SIG-M5 treated with dmso at 0.1 percent for 504 hours (cell line): ENCODE data around the gene KAZN.

Experiments
- DNase-seq: peaks from one replicate; lab custom pipeline; 2025; ENCODE audit not compliant: unreplicated experiment; lab: John Stamatoyannopoulos, UW

The KAZN gene

DNA sequence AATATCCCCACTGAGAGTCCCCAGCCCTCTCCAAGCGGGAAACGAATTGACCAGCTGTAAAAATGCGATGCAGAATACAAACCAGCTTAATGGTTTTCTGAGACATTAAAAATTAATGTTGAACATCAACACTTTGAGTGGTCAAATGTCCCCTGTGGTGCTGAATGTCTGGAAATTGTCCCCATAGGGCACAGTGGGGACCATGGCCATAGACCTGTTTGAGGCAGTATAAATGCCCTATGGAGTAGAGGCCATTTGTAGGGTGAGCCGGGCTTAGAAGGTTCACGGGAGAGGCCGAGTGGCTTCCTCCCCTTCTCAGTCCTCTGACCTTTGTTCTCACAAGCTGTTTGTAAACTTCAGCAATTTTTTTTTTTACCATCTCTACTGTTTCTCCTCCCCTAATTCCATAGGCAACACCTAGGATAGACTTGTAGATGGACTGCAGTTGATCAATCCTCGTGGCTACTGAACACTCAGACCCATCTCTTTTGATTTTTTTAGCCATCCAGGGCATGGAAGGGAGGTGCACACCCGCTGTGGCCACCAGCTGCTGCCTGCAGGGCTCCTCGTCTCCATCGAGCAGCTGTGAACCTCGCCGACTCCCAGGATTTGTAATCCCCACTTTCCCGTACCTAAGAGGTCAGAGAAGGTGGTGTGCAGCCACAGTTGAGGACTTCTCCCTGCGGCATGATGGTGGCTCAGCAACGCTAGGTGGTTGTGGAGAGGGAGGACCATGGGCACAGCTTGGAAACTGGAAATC, 41.0 kb downstream of the KAZN start:
- DNase-seq: no peak

GRCh38 chr1:14642712-14643111, 44.2 kb downstream of the KAZN start:
- DNase-seq: no peak

DNA sequence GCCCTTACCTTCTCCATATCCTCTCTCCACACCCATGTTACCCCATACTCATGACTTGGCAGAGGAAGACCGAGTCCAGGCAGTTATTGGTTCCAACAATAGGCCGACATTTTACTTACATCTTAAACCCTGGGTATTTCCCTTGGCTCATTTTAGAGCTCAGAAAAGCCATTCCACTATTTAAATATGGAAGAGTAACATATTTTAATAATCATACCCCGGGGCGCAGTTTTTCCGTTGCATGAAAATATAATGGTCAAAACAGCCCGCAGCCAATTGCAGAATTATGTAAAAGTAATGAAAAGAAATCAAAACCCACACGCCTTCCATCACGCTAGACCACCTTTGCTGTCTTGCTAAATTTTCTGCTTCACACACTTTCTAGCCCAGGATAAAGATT, 48.5 kb downstream of the KAZN start:
- DNase-seq: no peak

DNA sequence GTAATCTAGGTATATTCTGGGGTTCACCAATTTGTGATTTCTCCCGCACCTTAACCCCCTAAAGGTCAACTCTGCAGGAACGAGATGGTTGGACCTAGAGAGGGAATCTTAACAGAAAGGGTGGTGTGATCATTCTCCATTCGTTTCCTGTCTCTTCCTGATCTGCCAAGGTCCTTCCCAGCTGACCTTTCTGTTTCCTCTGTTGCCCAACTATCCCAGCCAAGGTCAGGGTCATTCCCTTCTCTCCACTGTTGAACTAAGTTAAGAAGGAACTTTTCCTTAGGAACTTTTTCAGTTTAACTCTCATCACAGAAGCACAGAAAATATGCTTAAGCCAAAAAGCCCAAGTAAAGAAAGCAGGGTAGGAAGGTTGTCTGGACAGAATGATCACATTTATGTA, 49.3 kb downstream of the KAZN start:
- DNase-seq: no peak

- DNase-seq: no peak
Measured at GRCh38 chr1:14648391-14648790, 49.9 kb downstream of the KAZN start.

- DNase-seq: no peak
Measured at GRCh38 chr1:14648896-14649855, 50.7 kb downstream of the KAZN start.

GRCh38 chr1:14649976-14650375, 51.5 kb downstream of the KAZN start:
- no peak for DNase-seq

DNA sequence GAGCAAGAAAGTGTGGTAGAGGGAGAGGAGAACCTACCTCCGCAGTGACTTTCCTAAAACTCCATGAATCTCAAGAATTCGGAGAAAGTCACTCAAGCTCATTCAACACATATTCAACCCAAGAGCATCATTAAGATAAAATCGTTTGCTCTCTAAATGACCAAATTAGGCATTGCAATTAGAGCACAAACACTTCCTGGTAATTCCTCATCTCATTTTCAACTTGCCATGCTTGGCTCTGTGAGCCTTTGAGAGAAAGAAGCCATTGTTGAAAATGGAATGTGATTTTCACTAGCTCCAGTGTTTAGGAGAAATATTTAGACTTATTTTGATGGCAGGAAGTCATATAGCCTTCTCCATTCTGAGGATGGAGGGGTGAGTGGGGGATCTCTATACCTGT, 52.5 kb downstream of the KAZN start:
- DNase-seq: no peak

DNA sequence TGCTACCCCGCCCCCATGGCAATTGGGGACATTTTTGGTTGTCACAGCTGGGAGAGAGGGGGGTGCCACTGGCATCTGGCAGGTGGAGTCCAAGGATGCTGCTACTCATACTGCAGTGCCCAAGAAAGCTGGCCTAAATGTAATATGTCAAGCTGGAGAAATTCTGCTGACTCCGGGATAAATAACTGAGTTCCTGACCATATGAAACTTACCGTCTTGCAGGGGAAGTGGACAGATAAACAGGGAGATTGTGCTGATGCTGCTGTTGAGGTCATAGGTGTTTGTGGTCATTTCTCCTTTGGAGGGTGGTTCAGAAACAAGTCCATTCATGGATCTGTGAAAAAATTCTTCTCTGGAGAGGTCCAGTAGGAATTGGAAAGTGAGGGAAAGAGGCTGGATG, 54.4 kb downstream of the KAZN start:
- DNase-seq: no peak

DNA sequence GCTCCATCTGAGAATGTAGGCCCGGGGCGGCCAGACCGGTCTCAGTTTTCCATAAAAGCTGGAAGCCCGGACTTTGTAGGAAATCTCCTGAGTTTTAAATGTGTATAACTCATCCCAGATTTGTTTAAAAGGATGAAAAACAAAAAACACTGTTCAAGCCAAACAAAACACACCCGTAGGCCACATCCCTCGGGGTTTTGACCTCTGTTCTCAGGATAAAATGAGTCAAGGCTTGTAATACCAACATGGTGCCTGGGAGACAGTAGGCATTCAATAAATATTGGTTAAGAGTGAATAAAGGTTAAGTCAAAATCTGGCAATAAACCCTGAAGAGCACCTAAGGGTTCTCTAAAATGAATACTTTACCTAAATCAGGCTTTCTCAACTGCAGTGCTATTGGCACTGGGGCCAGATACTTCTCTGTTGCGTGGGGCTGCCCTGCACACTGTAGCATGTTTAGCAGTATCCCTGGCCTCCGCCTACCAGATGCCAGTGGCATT, 55.0 kb downstream of the KAZN start:
- DNase-seq: no peak

DNA sequence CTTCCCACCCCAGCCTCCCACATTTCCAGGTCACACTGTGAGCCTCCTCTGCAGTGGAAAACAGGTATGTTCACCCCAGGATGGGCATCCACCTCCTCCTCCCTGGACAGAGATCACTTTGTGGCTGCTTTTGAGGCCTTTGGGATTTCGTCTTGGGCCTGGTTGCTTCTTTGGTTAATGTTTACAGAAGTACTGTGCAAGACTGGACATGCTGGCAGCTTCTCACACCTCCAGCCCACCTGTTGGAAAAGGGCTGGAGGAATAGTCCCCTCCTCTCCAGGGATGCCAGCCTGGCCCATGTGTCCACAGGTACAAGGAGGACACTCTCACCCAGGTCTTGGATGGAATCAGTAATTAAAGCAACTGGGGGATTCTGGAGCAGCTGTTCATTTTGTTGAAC, 56.1 kb downstream of the KAZN start:
- no peak for DNase-seq

GRCh38 chr1:14655385-14655784, 56.9 kb downstream of the KAZN start:
- DNase-seq: no peak

DNA sequence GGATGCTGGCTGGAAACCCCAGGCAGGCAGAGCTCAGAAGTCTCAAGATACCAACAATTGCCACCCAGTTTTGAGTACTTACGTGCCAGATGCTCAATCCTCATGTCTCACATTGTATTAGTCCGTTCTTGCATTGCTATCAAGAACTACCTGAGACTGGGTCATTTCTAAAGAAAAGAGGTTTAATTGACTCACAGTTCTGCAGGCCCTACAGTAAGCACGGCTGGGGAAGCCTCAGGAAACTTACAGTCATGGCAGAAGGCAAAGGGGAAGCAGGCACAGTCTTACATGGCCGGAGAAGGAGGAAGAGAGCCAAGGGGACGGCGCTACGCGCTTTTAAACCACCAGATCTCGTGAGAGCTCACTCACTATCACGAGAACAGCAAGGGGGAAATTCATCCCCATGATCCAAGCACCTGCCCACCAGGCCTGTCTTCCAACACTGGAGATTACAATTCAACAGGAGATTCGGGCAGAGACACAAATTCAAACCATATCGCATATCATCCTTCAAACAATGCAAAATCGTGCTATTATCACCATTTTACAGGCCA, 58.0 kb downstream of the KAZN start:
- no peak for DNase-seq

GRCh38 chr1:14658642-14659041, 60.2 kb downstream of the KAZN start:
- no peak for DNase-seq

- DNase-seq: no peak
Measured at GRCh38 chr1:14659913-14660312, 61.4 kb downstream of the KAZN start.

DNA sequence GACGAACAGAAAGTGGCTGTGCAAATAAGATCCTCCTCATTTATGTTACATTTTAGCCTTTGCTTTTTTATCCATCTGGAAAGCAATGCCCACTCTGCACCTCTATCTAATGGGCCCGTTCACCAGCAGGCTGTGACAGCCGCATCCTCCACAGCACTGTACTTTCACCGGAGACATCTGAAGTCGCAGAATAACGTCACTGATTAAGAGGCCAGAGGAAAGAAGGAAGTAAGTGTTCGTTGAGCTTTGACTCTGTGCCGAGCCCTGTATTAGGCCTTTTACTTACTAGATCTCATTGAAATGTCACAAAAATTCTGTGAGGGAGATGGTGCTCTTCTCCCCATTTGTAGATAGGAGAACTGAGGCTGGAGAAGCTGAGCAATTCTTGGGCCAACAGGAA, 62.3 kb downstream of the KAZN start:
- DNase-seq: no peak

- DNase-seq: no peak
Measured at GRCh38 chr1:14661222-14661621, 62.7 kb downstream of the KAZN start.

GRCh38 chr1:14662116-14662515, 63.6 kb downstream of the KAZN start:
- DNase-seq: no peak

DNA sequence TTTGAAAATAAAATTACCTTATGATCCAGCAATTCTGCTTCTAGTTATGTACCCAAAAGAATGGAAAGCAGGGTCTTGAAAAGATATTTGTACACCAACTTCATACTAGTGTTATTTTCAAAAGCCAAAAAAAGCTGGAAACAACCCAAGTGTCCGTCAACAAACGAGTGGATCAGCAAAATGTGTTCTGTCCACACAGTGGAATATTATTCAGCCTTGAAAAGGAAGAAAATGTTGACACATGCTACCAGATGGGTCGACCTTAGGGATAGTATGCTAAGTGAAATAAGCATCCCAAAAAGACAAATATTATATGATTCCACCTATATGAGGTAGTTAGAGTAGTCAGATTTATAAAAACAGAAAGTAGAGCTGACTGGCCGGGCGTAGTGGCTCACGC, 65.3 kb downstream of the KAZN start:
- DNase-seq: no peak

DNA sequence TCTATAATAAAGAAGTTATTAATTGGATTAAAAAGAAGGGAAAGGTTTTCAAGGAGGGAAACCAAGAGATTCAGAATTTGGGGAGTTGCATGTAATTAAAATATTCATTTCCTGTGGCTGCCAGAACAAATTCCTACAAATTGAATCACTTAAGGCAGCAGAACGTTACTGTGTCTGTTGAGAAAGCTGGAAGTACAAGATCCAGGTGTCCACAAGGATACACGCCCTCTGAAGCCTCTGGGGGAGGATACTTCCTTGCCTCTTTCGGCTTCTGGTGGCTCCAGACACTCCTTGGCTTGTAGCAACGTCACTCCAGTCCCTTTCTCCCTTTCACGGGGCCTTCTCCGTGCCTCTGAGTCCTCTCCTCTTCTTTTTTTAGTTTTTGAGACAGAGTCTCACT, 67.9 kb downstream of the KAZN start:
- no peak for DNase-seq

DNA sequence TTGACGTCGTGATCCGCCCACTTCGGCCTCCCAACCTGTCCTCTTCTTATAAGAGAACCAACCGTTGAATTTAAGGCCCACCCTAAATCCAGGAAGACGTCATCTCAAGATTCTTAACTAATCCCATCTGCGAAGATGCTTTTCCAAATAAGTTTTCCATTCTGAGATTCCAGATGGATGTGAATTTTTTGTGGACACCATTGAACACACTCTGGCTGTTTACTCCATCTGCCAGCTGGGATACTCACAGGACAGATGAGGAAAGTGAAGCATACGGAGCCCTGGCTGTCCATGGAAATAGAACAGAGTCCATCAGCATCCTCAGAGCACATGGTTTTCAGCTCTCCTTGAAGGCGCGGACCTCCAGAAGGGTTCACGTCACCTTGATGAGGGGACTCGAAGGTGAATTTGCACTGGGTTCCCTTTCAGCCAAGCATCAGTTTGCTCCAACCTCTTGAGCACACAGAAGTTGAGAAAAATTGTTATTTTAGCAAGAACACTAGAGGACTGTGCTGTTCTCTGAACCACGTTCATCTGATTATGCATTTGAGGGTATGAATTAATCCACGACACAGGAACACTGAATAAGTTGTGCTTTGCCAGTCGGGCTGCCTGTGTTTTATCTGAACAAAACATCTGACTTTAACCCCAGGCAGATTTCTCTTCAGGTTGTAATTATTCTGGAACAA, 68.6 kb downstream of the KAZN start:
- no peak for DNase-seq
